Measurements from ENCODE around the gene ZNF331. TPM values are rescaled to one million over a fixed set of nuclear protein-coding genes. Genes with fewer than 3 reads are reported as not detected.

The ZNF331 gene
- total RNA-seq, 1 donor from 2014 or later: 21.1 TPM

- no peak for DNase-seq (ENCODE audit: low read depth)
Measured at GRCh38 chr19:53626976-53627375, 89.0 kb downstream of the ZNF331 start.

Other genes starting within 250 kb of the ZNF331 start
- gene ZNF845, start 204.4 kb upstream of the ZNF331 start, total RNA-seq: 7.5 and 8.6 TPM in 2 replicates
- gene ZNF525, start 172.4 kb upstream of the ZNF331 start, total RNA-seq: 3.4 and 5.2 TPM in 2 replicates
- 8.9 and 15.6 TPM in 2 replicates for gene ZNF765, start 143.0 kb upstream of the ZNF331 start, total RNA-seq
- 8.4 and 8.9 TPM in 2 replicates for gene ZNF761, start 106.2 kb upstream of the ZNF331 start, total RNA-seq
- gene ZNF813, start 70.4 kb upstream of the ZNF331 start, total RNA-seq: 3.3 and 4.6 TPM in 2 replicates
- gene DPRX, start 93.9 kb downstream of the ZNF331 start, total RNA-seq: not detected in 2 replicates

Data from myocyte (in vitro differentiated cells).